Upper lobe of left lung (tissue), 4 donors: ENCODE results near the gene TRIM47.

ENCODE experiments used
- CTCF ChIP-seq, 6 experiments: fragments of 450-650 bp in 4 of 6; fragments of 200-600 bp in 2 of 6; sonication (generic) in 2 of 6; IDR thresholded peaks; one replicate each; pipeline ENCODE4 v1.5.1; 2016 to 2019; ENCODE audit warnings: antibody characterized with exemption in 6 of 6
- POLR2AphosphoS5 ChIP-seq, 2 donors: sonication (generic); formaldehyde crosslinking; IDR thresholded peaks; one replicate each; pipeline ENCODE4 v1.5.1; 2017; ENCODE audit warnings: antibody characterized with exemption in 2 of 2

GRCh38 chr17:75843577-75844529 is 34.5 kb downstream of the TRIM47 start, which contains the start of gene UNC13D:
- TF ChIP-seq CTCF (IDR thresholded peaks at IDR 0.05) (no peak), POLR2AphosphoS5 (IDR thresholded peaks at IDR 0.05) (peak in 1 of 2 donors; percentile 59)
